ENCODE data around the gene ETFRF1. TPM values are rescaled to one million over a fixed set of nuclear protein-coding genes. Genes with fewer than 3 reads are reported as not detected.

ETFRF1 gene
- total and polyA plus RNA-seq, 2 of the 8 experiments (the other 6 are each of a cell fraction or from before 2014, with no cell fraction given): 4.3 to 7.7 TPM

- peaks cover 0 to 79% of the 10 kb centered on the region in 2 experiments; a peak in 2 of 4 replicates for H3K79me2 ChIP-seq (ENCODE audit: control insufficient read depth in 1 of 2, insufficient read depth in 2 of 2, low read length in 2 of 2)
- no peak overlapping the region for H2AK5ac ChIP-seq (ENCODE audit: low read depth, low read length)
- no peak overlapping the region for H3K4ac ChIP-seq (replicated peaks; ENCODE audit: insufficient read length, low read depth, low read length)
- WGBS, 2 experiments (ENCODE audit: extremely low coverage in 1 of 2, insufficient coverage in 1 of 2, insufficient read length in 1 of 2, insufficient replicate concordance in 2 of 2, low coverage in 1 of 2, low lambda C conversion rate in 2 of 2, missing lambda C conversion rate in 1 of 2): 78% methylated on average over 1 of the region's 1 CpG; no CpG with 5 or more reads in 1 of the 2 experiments
- H2BK20ac ChIP-seq (ENCODE audit: low read length): no peak overlapping the region
- FAIRE-seq: no peak
- H3K9ac ChIP-seq (replicated peaks in 1 of 4; ENCODE audit: extremely low read depth in 1 of 4, low read depth in 3 of 4, low read length in 3 of 4): no peak overlapping the region
- H4K91ac ChIP-seq (replicated peaks; ENCODE audit: insufficient read length, low read length): no peak overlapping the region
- no peak overlapping the region for H3K23ac ChIP-seq (ENCODE audit: insufficient read length)
- no peak overlapping the region for H3K4me2 ChIP-seq (ENCODE audit: insufficient read depth in 1 of 2, low read depth in 2 of 2, low read length in 2 of 2)
- DNase-seq (ENCODE audit: low read depth in 1 of 2, low spot score in 2 of 2): no peak
- no peaks in the 10 kb centered on the region for H3K4me1 ChIP-seq (replicated peaks in 1 of 4; ENCODE audit: control insufficient read depth in 3 of 4, insufficient read depth in 4 of 4, low read length in 3 of 4)
- no peak overlapping the region for H2BK15ac ChIP-seq (ENCODE audit: low read length)
- H4K20me1 ChIP-seq (replicated peaks in 1 of 2; ENCODE audit: control insufficient read depth in 1 of 2, insufficient read depth in 2 of 2, low read length in 2 of 2): peaks cover 2 to 6% of the 10 kb centered on the region in 2 experiments
- CTCF ChIA-PET (ENCODE audit: partially characterized antibody): interaction anchor here (0.9 to 1.2 kb wide), 2 partner anchors 12 to 81 kb away, joined by 3 to 4 read pairs; no protein-coding TSS in a partner anchor
- POLR2A ChIA-PET (ENCODE audit: partially characterized antibody): interaction anchor here (1.8 kb wide), 1 partner anchor 12 kb away, joined by 7 read pairs; no protein-coding TSS in a partner anchor
- H3K18ac ChIP-seq (ENCODE audit: extremely low read depth, low read length): no peak overlapping the region
- H3K79me1 ChIP-seq (ENCODE audit: low read depth, low read length): peaks cover 5% of the 10 kb centered on the region; the same call in 1 of the 2 replicates
- H2BK12ac ChIP-seq (ENCODE audit: low read depth, low read length): no peak overlapping the region
- no peak overlapping the region for H4K8ac ChIP-seq (ENCODE audit: extremely low read depth, insufficient read depth, low read length)
- no peak overlapping the region for H2BK120ac ChIP-seq (replicated peaks; ENCODE audit: low read depth, low read length)
- no peak overlapping the region for H4K5ac ChIP-seq (ENCODE audit: insufficient read length, low read depth, low read length)
- no peak overlapping the region for H2BK5ac ChIP-seq (ENCODE audit: low read depth, low read length)
- H3K14ac ChIP-seq (ENCODE audit: insufficient read length): no peak overlapping the region
- H3K4me3 ChIP-seq (ENCODE audit: extremely low read depth in 1 of 4, insufficient read depth in 2 of 4, low read depth in 3 of 4, low read length in 4 of 4): no peak overlapping the region
- no peaks in the 10 kb centered on the region for H3K23me2 ChIP-seq (ENCODE audit: low read depth, low read length)
- no peak overlapping the region for H2AFZ ChIP-seq (ENCODE audit: low read length)
- H3K27ac ChIP-seq (ENCODE audit: low read depth, low read length): no peak overlapping the region
- no peak overlapping the region for H3K56ac ChIP-seq (replicated peaks; ENCODE audit: insufficient read length, low read depth, low read length)
- H3K9me3 ChIP-seq (ENCODE audit: insufficient read depth in 2 of 2, low read depth in 1 of 2, low read length in 1 of 2): no peaks in the 10 kb centered on the region
- peaks cover 0 to 29% (median 7%) of the 10 kb centered on the region in 4 experiments for H3K36me3 ChIP-seq (ENCODE audit: control insufficient read depth in 2 of 4, insufficient read depth in 4 of 4, low read length in 3 of 4)
- H3K27me3 ChIP-seq (replicated peaks in 1 of 4; ENCODE audit: control insufficient read depth in 3 of 4, extremely low read depth in 1 of 4, insufficient read depth in 3 of 4, low read length in 3 of 4): no peaks in the 10 kb centered on the region
- TF ChIP-seq ATF3 (IDR thresholded peaks at IDR 0.05; ENCODE audit: insufficient read depth, low read depth, low read length): no peak
These were observed 41.2 kb downstream of the ETFRF1 start for GRCh38 chr12:25236190-25236589.

Data from H1 (cell line).